ENCODE results near the gene CYP4A22. TPM values are rescaled to one million over a fixed set of nuclear protein-coding genes. Genes with fewer than 3 reads are reported as not detected.
"Not testable (repeated sequence)": the region's sequence is repeated elsewhere in the genome, so short reads cannot be mapped to it uniquely, and the experiment has no call there.

Gene CYP4A22
- total RNA-seq, 1 experiment from 2014 or later = not detected

DNA sequence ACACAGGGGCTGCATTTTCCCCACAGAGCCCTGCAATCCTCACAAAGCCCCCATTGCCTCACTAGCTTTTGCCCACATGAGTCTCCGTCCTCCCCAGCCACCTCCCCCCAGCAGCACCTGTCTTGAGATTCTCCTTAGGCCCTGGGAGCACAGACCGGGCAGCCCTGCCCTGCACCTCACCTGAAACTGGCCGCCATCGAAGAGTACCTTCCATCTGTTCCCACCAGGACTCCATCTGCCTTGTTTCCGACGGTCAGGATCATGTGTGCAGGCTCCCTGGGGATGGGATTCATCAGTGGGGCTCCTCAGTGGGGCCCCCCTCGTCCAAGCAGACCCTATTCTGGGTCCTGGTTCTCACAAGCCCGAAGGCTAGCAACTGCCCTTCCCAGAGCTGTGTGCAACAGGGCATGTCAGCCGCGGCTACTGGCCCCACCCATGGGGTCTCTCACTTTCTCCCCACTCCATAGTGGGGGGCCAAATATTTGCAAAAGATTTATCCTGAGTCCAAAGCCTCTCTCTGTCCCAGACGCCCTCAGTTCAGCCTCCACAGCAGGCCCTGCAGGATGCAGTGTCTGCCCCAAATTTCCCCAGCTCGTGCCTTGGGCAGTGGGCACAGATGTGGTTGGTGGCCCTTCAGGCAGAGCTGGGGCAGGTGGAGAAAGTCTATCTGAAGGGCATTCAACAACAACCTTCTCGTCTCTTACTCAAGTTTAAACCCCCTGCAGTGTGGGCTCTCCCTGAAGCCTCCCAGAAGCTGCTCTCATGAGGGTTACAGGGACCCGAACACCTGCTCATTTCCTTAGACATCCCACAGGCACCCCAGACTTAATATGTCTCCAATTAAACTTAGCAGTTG is 47.8 kb downstream of the CYP4A22 start:
- no peak for DNase-seq (ENCODE audit: low spot score)

DNA sequence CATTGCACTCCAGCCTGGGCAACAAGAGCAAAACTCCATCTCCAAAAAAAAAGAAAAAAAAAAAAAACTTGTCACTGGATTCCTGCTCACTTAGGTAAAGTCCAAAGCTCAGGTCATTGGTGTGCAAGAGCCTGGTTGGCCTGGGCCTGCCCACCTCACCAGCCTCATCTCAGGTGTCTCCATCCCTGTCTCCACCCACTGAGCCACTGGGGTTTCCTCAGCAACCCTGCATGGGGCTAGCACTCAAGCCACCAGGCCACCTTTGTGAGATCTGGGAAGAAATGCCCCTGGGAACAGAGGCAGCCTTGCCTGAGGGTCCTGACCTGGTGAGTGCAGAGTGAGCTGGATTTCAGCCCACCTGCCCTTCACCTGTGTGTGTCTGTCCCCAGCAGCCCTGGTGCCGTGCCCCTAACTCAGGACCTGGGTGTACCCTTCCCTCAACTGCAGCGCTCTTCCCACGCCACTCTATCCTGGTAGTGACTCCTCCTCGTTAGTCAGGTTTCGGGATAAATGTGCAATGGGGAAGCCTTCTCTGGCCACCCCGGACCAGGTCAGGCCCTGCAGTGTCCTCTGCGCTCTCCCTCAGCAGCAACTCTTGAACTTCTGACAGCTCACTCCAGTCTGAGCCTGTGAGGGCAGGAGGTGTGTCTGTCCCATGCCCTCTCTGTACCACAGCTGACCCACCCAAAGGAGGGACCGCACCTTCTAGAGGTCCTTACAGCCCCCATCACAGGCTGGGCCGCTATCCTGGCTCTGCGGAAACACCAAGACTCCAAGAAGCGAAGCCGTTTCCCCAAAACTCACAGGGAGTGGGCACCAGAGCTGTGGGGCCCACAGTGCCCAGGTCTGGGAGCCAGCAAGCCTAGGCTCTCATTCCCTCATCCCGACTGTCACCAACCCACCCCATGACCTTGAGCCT is 49.3 kb downstream of the CYP4A22 start:
- no peak for DNase-seq (ENCODE audit: low spot score)

DNA sequence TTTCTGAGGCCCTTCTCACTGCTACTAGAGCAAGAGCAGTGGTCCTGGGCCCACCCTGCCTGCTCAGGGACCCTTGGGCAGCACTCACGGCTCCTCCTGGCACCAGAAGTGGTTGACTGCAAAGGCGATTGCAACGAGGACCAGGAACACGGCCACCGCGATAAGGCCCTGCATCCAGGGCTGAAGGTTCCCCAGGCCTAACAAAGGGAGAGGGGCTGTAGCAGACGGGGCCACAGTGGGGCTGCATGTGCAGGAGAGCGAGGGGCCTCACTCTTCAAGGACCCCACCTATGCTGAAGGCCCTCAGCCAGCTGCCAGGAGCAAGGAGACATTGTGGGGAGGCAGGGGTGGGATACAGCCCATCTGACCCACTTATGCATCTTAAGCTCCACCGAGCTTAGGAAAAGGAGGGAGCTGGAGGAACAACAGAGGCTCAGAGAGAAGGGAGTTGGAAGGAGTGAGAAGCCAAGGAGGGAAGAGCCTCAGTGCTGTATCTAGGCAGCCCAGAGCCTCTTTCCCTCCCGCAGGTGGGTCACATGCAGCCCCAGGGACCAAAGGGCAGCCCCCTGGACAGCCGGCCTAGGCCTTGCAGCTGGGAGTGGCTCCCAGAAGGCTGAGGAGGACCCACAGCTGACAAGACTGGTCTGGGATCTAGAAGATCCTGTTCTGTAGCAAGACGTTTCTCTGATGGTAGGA is 50.1 kb downstream of the CYP4A22 start:
- DNase-seq (ENCODE audit: low spot score) = no peak

- DNase-seq (ENCODE audit: low spot score) = no peak
Measured at GRCh38 chr1:47187926-47188250, 50.6 kb downstream of the CYP4A22 start.

DNA sequence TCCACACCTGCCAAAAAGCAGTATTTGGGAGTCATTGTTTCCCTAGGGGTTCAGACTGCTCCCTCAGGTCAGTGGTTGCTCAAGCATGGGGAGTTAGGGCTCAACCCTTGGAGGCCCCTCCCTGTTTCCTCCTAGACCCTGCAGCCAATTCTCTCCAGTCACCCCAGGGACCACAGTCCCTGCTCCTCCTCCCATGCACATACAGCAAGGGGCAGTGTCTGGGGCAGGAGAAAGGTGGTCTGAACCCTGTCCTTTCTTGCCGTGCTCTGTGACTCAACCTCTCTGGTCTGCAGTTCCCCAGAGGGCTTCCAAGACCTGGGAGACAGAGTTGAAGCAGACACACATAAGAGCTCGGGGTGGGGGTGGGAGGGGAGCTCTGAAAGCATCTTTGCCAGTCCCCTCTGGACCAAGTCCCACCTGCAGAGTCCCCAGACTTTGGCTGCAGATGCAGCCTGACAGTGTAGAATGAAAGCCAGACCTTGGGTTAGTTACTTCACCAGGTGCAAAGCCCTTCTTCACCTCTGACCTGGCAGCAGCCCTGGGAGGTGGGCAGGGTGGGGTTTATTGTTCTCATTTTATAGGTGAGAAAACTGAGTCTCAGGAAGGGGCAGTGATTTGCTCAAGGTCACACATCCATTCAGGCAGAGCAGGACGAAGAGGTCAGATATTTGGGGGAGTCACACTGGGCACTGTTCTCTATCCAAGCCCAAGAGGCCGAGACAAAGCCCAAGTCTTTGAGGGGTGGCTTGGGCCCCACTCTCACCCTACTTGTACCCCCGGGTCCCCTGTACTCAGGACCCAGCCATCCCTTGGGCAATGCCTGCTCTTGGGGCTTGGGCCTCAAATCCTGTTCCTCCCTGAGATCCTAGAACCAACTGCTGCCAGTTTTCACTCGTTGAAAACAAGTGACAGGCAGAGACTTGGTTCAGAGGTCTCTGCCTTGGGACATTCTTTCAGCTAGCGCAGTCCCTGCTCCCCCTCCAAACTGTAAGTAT is 51.8 kb downstream of the CYP4A22 start:
- DNase-seq (ENCODE audit: low spot score) = no peak

- DNase-seq (ENCODE audit: low spot score) = peak; percentile 76
Measured at GRCh38 chr1:47189844-47190508, 52.7 kb downstream of the CYP4A22 start, which contains the start of gene PDZK1IP1. Gene PDZK1IP1 (minus strand): TSS chr1:47190036. CDS start chr1:47189932, 104 bp downstream.

DNA sequence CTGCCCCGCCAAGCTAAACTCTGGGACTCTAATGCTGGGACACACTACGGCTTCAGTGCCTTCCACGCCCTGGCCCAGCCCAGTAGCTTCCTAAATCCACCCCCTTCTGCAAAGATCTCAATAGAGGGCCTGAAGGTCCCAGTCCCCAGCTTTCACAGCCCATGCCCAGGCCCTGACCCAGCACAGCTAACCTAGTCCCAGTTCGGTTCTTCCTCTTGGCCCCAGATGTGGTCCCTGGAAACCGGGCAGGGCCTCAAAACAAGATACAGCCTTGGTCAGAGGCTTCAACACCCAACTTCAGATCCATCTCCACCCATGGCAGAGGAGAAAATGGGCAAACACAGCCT is 53.2 kb downstream of the CYP4A22 start:
- no peak for DNase-seq (ENCODE audit: low spot score)

DNA sequence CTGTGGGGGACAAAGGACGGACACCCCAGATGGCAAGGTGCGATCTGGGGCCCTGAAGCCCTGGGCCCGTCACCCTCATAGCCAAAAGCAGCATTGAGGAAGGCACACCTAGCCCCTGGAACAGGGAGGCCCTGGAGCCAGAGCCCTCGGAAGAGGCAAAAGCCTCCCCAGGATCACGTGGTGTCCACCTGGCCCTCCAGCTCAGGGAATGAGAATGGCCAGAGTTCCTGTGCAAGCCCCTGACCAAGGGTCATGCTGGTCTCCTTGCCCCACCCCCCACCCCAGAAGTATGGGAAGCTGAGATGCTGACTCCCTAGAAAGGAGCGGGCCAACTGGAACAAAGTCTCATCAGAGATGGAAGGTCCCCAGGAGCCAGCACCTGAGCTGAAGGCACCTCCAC is 53.6 kb downstream of the CYP4A22 start:
- no peak for DNase-seq (ENCODE audit: low spot score)

DNA sequence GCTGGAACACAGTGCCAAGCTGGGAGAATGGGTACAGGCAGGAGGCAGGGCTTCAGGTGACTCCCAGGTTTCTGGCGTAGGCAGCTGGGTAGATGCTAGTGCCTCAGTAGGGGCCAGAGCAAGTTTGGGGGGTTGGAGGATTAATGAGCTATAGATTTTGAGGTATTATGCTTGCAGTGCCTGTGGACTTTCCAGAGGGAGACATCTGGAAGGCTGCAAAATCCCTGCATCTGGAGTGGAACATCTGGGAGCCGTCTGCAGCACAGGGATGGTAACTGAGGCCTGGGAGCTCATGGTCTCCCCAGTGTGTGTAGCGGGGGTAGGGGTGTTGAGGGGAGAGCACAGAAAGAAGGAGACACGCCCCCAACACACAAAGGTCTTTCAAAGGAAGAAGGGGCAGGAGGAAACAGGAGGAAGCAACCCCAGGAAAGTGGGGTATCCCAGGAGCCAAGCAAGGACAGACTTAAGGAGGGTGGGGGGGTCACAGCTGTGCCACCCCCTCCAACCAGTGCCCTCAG is 54.8 kb downstream of the CYP4A22 start:
- no peak for DNase-seq (ENCODE audit: low spot score)

DNA sequence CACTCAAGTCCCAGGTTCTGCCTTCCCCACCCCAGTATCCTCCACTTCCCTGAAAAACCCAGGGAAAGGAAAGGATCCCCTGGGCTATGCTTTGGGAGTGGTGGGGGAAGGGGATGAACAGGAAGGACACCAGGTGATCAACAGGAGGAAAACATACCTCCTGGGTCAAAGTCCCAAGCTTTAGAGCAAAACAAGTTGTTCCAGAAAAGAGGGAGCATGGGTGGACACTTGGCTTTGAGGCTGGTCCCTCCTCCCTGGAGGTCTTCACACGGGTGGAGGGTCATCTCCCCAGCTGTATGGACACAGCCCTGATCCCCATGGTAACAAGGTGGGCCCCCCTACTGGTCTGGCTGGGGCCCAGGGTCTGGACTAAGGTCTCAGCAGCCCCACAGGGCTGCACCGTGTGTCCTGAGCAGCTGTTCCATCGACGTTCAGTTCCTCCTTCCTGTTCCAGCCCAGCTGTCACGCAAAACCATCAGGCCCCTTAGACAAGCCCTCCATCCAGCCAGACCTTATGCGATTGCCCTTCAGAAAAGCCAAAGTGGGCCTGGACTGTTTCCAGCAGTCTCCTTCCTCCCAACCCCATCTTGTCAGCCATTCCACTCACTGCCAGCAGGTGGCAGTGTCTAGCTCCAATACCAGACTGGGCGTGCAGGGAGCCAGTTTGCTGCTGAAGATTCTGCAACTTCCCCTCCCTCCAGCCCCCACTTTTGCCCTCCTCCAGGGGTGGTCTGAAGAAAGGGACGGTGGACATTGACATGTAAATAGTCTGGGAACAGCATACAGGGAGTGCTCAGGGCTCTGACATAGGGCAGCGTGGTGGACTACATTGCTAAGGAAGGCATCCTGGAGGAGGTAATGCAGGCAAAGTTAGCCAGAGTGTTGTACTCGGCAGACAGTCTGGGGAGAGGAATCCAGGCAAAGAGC is 55.5 kb downstream of the CYP4A22 start:
- DNase-seq (ENCODE audit: low spot score) = peak; percentile 45

DNA sequence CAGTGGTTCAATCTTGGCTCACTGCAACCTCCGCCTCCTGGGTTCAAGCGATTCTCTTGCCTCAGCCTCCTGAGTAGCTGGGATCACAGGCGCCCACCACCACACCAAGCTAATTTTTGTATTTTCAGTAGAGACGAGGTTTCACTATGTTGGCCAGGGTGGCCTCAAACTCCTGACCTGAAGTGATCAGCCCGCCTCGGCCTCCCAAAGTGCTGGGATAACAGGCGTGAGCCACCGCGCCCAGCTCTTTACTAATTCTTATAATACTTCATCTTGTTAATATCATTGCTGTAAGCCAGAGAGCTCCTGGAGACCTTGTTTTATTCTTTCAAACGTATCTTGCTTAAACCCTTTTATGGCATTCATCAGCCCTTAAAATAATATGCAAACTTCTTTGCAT is 56.3 kb downstream of the CYP4A22 start:
- DNase-seq (ENCODE audit: low spot score) = not testable (repeated sequence)

DNA sequence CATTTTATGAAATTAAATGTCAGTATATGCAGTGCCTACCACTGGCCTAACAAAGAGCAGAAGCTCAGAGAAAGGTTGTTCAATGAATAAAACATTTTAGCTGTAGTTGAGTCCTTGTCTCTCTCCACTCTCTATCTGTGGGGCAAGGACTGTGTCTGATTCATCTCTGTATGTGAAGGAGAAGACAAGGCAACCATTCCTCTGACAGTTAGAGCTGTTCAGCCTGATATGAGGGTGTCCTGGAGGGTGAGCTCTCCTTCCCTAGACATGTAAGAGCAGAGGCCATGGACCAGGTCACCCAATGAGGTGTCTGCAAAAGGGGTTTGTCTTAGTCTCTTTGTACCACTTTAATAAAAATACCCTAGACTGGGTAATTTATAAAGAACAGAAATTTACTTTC is 57.1 kb downstream of the CYP4A22 start:
- no peak for DNase-seq (ENCODE audit: low spot score)

DNA sequence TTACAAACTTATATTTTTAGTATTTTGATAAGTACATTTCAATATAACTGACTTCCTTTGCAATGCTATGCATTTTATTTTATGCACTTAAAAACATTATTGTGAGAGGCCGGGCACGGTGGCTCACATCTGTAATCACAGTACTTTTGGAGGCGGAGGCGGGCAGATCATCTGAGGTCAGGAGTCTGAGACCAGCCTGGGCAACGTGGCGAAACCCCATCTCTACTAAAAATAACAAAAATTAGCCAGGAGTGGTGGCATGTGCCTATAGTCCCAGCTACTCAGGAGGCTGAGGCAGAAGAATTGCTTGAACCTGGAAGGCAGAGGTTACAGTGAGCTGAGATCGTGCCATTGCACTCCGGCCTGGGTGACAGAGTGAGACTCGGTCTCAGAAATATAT is 58.7 kb downstream of the CYP4A22 start:
- DNase-seq (ENCODE audit: low spot score) = not testable (repeated sequence)

DNA sequence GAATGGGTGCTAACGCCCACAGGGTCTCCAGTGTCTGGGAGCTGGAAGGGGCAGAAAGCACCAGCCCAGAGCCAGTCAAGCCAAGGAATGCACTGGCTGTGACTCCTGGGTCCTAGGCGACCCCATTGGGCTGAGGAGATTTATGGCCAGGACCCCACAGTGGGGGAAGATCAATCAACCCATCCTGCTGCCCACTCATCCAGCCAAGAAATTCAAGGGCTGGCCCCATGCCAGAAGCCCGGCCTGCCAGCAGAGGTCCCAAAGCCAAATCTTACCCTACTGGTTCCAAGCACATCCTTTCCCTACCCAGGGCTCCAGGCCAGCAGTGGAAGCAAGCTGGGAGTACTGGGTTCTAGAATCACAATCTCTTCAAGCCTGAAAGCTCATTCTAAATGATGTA is 59.4 kb downstream of the CYP4A22 start:
- no peak for DNase-seq (ENCODE audit: low spot score)

- DNase-seq (ENCODE audit: low spot score) = no peak
Measured at GRCh38 chr1:47198214-47198613, 61.0 kb downstream of the CYP4A22 start.
